Effector CD4-positive, alpha-beta T cell (primary cell): ENCODE measurements around the gene SERTAD2.

ENCODE experiments used
- DNase-seq: peaks from one replicate; pipeline ENCODE4 v3.0.0-alpha.2; 2020
- total RNA-seq: gene quantifications from one replicate; lab custom pipeline; 2026; lab: John Stamatoyannopoulos, UW

Gene SERTAD2, protein sequence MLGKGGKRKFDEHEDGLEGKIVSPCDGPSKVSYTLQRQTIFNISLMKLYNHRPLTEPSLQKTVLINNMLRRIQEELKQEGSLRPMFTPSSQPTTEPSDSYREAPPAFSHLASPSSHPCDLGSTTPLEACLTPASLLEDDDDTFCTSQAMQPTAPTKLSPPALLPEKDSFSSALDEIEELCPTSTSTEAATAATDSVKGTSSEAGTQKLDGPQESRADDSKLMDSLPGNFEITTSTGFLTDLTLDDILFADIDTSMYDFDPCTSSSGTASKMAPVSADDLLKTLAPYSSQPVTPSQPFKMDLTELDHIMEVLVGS
- 62.9 reads per million, percentile 73 among the genes with 10 or more reads in this experiment for total RNA-seq

DNA sequence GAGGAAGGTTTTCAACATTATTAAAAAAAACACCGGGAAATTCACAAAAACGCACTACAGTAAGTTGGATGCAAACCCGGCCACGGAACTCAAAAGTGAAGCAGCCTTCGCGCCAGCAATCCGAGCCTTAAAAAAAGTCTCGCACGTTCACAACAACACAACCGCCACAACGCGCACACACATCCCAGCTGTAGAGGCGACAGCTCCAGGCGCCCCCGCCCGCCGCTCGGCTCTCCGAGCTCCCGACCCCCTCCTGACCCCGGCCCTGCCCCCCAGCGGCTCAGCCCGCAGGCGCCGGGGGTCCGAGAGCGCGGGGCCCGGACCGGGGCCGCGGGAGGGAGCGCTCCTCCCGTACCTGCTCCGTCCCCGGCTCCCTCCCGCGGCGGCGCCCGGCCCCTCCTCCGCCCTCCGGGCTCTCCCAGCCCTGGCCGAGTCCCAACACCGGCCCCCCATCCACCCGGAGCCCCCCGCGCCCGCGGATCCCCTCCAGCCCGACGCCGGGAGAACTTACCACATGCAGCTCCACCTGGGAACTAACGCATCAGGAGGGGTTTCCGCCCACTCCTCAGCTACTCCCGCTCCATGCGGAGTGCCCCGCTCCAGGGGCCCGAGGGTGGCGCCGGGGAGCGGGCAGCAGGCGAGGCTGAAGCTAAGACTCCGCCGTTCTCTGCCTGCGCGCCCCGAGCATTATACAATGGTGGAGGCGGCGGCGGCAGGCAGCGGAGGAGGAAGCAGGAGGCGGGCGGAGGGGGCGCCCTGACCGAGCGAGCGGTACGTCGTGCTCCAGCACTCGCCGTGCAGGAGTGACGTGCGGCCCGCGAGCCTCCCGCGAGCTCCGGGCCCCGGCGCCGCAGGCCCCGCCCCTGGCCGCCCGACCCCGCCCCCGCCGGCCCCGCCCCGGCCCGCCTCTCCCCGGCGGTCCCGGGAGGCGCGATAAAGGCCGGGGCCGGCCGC, at the start of gene SERTAD2:
Gene SERTAD2 (minus strand): TSS at position 805 of the 954 bp plus-strand sequence. CDS start 17,042 bp downstream, outside the sequence.
- peak; percentile 85 for DNase-seq

GRCh38 chr2:64700133-64700809, 46.6 kb upstream of the SERTAD2 start:
- no peak for DNase-seq

GRCh38 chr2:64699712-64700111, 46.0 kb upstream of the SERTAD2 start:
- no peak for DNase-seq

- DNase-seq: no peak
Observed at GRCh38 chr2:64698668-64699444, 45.1 kb upstream of the SERTAD2 start.

DNA sequence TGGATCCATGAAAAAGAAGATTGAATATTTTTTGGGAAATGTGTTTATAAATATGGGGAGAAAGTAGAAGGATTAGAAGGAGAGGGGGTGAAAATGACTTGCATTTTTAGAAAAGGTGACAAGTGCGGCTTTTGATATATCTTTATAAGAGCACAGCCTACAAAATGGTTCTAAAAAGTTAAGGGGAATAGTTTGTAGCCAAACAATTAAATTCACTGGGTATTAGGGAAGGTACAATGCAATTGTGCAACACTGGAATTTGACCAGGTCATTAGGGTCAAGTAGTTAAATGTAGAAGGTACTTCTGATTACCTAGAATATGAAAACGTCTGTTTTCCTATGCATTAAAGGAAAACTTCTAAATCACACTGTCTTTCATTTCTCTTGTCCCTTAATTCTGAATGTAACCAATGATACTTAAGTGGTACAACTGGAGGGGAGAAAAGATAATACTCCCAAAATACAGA, 44.5 kb upstream of the SERTAD2 start:
- no peak for DNase-seq

- DNase-seq: no peak
Observed at GRCh38 chr2:64697297-64698176, 43.8 kb upstream of the SERTAD2 start.

- DNase-seq: no peak
Observed at GRCh38 chr2:64696636-64697035, 42.9 kb upstream of the SERTAD2 start.

GRCh38 chr2:64695721-64696261, 42.1 kb upstream of the SERTAD2 start:
- DNase-seq: no peak

GRCh38 chr2:64692401-64692800, 38.7 kb upstream of the SERTAD2 start:
- DNase-seq: no peak

DNA sequence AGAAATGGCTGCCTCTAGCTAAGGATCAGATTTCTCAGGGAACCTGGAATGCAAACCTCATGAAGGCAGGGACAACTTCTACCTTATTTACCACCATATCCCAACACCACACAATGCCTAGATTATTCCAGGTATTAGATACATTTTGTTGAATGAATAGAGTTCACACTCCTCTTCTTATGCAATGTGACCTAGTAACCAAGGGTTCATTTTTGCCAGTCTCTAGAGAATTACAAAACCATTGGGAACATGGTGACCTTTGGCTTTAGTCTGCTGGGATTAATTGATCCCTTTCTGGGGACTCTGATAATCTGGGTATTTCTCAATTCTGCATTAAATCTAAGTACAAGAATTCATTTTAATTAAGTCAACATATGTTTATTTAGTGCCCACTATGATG, 35.2 kb upstream of the SERTAD2 start:
- DNase-seq: no peak

- no peak for DNase-seq
Observed at GRCh38 chr2:64686283-64686956, 32.7 kb upstream of the SERTAD2 start.

GRCh38 chr2:64685430-64685829, 31.7 kb upstream of the SERTAD2 start:
- no peak for DNase-seq

- no peak for DNase-seq
Observed at GRCh38 chr2:64683771-64684510, 30.2 kb upstream of the SERTAD2 start.

- DNase-seq: no peak
Observed at GRCh38 chr2:64681479-64681967, 27.8 kb upstream of the SERTAD2 start.

- DNase-seq: no peak
Observed at GRCh38 chr2:64679673-64680425, 26.1 kb upstream of the SERTAD2 start.

DNA sequence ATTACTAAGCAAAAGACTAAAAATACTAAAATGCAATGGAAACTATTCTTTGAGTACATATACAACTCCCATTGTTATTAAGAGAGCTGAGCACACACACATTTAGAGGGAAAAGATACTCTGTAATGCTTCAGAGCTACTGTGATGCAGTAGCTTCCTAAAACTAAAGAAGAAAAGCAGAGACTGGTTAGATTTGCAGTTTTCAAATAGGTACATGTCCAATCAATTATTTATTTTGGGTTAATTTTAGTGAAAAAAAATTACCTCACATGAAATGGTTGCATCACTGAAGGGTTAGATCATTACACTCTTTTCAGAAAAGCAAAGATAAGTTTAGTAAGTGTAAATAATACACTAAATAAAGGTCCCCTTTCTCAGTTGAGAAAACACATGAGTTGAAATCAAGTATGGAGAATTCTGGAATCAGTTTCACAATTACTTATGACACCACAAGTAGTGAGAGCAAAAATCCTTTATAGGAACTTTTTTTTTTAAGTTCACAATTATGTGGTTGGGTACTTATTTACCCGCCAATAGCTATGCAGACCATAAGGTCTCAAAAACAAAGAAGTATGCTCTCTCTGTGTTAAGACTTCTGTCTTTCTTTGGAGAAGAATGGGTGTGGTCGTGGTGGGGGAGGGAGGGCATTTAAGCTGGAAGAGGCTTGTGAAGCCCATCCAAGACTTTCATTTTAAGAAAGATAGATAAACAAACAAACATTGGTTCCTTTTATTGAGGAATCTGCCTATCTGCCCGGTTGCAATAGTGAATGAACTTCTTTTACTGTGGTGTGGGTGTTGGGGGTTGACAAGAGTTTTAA, 25.3 kb upstream of the SERTAD2 start:
- no peak for DNase-seq

GRCh38 chr2:64677530-64677929, 23.8 kb upstream of the SERTAD2 start:
- DNase-seq: no peak

GRCh38 chr2:64675860-64676259, 22.1 kb upstream of the SERTAD2 start:
- DNase-seq: no peak
